ENCODE measurements around the gene CHST11.

GRCh38 chr12:104672096-104672445 lies 215.3 kb downstream of the CHST11 start:
- TF ChIP-seq CTCF (IDR thresholded peaks at IDR 0.05) (no peak), POLR2A (IDR thresholded peaks at IDR 0.05; ENCODE audit: low read depth) (no peak), POLR2AphosphoS5 (IDR thresholded peaks at IDR 0.05) (no peak), EP300 (IDR thresholded peaks at IDR 0.05) (no peak)

All from esophagus muscularis mucosa (tissue), 4 donors.